GM21737 (cell line): ENCODE measurements around the gene UNC45A.
"Not testable (repeated sequence)": the region's sequence is repeated elsewhere in the genome, so short reads cannot be mapped to it uniquely, and the experiment has no call there.

Experiments used
- ATAC-seq: cut with Tn5 transposase; IDR thresholded peaks from one replicate; pipeline ENCODE4 v1.9.1; 2021; ENCODE audit warnings: mild to moderate bottlenecking, moderate library complexity; ENCODE audit not compliant: unreplicated experiment

UNC45A gene

DNA sequence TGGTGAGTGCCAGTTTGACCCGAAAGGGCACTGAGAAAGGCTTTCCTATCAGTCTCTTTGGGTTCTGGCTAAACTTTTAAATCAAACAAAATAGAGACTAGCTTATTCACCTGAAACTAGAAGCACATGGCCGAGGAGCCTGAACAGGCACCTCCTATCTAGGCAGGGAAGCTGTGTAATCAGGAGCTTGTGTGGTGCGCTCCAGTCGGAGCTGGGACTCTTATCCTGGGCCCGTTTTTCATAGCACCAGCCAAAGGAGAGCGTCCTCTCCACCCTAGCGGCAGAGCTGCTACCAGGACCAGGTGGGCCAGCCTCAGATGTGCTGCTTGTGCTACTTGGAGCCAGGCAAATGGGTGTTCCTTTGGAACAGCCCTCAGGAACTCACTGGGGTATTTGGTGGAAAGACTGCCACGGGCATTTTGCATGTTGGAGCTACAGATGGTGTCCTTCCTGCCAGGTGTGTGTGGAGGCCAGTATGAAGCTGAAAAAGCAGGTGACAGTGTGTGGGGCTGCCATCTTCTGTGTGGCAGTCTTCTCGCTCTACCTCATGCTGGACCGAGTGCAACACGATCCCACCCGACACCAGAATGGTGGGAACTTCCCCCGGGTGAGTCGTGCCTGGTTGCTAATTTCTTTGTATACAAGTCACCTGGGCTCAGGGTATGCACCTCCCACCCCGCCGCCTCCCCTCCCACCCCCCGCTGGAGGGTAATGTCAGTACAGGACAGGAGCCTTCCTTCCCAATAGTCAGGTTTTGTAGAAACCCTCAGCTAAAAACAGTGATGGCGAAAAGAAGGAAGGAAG is 31.1 kb upstream of the UNC45A start:
- ATAC-seq = no peak

DNA sequence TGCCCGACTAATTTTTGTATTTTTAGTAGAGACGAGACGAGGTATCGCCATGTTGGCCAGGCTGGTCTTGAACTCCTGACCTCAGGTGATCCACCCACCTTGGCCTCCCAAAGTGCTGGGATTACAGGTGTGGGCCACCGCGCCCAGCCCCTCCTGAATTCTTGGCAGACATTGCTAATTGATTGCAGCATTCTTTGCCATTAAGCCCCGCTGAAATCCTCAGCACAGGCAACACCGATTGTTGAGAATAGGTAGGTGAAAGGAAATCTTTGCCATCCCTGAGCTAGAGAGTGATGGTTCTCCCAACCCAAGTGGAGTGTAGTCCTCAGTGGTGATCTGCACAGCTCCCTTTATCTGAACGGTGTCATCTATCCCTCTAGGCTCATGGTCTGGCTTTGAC is 30.3 kb upstream of the UNC45A start:
- ATAC-seq = no peak

DNA sequence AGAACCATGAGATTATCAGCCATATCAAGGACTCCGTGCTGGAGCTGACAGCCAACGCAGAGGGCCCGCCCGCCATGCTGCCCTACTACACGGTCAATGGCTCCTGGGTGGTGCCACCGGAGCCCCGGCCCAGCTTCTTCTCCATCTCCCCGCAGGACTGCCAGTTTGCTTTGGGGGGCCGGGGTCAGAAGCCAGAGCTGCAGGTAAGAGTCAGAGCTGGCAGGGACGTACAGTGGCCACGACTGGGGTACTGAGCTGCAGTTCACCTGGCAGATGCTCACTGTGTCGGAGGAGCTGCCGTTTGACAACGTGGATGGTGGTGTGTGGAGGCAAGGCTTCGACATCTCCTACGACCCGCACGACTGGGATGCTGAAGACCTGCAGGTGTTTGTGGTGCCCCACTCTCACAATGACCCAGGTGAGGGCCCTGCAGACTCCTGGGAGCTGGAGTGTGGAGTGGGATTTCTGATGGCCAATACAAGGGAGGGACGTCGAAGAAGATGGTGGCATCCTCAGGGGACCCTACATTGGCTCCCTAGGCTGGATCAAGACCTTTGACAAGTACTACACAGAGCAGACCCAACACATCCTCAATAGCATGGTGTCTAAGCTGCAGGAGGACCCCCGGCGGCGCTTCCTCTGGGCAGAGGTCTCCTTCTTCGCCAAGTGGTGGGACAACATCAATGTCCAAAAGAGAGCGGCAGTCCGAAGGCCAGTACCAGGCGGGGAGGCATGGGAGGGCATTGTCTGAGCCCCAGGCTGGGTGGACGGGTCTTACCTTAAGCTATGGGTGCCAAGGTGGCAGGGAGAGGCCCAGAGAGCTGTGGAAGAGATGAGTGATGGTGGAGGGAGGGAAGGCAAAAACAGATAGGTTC is 29.5 kb upstream of the UNC45A start:
- no peak for ATAC-seq

- ATAC-seq = no peak
These were observed 28.8 kb upstream of the UNC45A start for GRCh38 chr15:90906181-90906849.

DNA sequence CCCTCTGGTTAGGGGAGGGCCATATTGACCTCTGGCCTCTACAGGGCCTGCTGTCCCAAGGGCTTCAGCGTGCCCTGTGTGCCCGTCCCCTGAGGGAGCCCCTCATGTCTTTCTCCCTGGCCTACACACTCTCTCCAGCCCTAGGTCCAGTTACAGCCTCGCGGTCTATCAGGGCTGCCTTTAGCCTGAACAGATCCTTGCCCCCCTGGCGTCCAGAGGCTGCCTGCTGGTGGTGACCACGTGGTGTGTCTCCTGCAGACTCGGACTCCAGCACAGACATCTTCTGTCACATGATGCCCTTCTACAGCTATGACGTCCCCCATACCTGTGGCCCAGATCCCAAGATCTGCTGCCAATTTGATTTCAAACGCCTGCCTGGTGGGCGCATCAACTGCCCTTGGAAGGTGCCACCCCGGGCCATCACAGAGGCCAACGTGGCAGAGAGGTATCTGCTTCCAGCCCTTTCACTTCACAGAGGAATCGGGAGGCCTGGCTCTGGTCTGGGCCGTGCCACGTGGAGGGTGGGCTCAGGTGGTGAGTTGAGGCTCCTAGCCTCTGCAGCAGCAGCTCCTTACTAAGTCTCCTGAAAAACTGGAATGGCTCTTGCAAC is 27.9 kb upstream of the UNC45A start:
- ATAC-seq = no peak

- ATAC-seq = no peak
These were observed 27.1 kb upstream of the UNC45A start for GRCh38 chr15:90907838-90908507.

GRCh38 chr15:90909449-90909848 is 25.6 kb upstream of the UNC45A start:
- ATAC-seq = not testable (repeated sequence)

DNA sequence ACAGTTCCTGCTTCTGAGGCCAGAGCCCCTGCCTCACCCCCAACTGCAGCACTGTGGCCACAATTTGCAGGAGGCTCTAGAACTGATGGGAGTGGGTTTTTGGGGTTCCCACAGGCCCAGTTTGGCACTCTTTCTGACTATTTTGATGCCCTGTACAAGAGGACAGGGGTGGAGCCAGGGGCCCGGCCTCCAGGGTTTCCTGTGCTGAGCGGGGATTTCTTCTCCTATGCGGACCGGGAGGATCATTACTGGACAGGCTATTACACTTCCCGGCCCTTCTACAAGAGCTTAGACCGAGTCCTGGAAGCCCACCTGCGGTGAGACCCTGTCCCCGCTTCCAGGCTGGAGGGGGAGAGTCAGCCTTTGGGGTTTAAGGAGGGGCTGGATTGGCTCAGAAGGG is 25.1 kb upstream of the UNC45A start:
- no peak for ATAC-seq

DNA sequence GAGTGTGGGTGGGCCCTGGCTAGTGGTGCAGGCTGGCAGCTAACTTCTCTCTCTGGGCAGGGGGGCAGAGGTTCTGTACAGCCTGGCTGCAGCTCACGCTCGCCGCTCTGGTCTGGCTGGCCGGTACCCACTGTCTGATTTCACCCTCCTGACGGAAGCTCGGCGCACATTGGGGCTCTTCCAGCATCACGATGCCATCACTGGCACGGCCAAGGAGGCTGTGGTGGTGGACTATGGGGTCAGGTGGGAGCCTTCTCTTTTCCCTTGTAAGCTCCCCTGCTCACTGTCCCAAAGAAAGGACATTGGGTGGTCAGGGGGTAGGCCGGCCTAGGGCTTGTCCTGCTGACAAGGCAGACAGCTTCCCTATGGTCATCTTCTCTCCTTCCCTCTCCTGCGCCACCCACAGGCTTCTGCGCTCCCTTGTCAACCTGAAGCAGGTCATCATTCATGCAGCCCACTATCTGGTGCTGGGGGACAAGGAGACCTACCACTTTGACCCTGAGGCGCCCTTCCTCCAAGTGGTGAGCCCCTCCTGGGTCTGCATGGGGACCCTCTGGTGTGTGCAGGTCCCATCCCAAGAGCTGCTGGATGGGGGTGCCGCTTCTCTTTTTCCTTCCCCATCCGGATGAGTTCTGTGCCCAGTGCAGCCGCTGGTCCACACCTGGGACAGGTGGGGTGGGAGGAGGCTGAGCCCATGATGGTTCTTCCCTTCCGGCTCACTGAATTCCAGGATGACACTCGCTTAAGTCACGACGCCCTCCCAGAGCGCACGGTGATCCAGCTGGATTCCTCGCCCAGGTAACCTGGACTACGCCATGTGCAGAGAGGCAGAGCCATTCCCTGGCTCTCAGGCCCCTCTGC is 24.4 kb upstream of the UNC45A start:
- no peak for ATAC-seq

GRCh38 chr15:90911302-90911623 is 23.8 kb upstream of the UNC45A start:
- ATAC-seq = no peak

GRCh38 chr15:90911906-90912769 is 22.9 kb upstream of the UNC45A start:
- no peak for ATAC-seq

DNA sequence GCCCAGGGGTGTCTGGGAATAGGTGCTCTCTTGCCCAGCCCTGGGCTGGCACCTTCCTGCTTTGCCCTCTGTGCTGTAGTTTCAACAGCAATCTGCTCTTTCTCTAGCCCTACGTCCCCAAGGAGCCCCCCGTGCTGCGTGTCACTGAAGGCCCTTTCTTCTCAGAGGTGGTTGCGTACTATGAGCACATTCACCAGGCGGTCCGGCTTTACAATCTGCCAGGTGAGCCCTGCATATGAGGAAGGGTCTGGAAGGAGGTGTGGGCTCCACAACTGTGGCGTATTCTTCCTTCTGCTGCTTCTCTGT is 22.4 kb upstream of the UNC45A start:
- no peak for ATAC-seq

DNA sequence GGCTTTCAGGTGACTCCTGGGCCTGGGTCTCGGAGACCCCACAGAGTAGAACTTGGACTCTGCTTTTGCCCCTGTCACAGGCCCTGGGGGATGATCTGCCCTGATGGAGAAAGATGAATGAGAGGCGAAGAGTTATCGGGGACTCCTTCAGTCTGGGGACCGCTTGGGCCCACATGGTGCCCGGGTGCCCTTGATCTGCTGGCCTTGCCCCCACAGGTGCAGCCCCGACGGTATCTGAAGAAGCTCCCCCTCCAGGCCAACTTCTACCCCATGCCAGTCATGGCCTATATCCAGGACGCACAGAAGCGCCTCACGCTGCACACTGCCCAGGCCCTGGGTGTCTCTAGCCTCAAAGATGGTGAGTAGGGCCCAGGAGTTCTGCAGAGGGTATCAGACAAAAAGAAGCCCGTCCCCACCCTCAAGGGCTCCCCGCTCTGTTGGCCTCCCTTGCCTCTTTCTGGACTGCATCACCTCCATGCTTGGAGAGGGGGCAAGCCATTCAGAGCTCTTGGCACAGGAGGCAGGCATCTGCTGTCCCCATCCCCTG is 21.6 kb upstream of the UNC45A start:
- ATAC-seq = no peak

DNA sequence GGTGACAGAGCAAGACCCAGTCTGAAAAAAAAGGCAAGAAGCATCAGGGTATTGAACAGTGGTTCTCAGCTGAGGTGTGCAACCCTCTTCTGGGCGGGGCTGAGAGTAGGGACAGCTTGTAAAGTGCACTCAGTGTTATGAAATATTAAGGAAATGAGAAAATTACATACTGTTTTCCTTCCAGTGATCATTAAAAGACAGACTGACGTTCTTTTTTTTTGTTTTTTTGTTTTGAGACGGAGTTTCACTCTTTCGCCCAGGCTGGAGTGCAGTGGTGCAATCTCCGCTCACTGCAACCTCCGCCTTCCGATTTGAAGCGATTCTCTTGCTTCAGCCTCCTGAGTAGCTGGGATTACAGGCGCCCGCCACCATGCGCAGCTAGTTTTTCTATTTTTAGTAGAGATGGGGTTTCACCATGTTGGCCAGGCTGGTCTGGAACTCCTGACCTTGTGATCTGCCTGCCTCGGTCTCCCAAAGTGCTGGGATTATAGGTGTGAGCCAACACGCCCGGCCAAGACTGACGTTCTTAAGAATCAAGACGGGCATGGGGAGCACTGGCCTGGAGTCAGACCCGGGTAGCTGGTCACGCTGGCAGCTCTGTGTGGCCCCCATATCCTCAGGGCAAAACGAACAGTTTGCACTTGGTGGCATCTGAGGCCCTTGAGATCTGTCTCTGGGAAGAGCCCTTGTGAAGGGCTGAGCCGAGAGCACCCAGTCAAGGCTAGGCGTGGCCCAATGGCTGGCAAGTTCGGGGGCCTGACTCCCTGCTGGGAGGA is 20.6 kb upstream of the UNC45A start:
- no peak for ATAC-seq

DNA sequence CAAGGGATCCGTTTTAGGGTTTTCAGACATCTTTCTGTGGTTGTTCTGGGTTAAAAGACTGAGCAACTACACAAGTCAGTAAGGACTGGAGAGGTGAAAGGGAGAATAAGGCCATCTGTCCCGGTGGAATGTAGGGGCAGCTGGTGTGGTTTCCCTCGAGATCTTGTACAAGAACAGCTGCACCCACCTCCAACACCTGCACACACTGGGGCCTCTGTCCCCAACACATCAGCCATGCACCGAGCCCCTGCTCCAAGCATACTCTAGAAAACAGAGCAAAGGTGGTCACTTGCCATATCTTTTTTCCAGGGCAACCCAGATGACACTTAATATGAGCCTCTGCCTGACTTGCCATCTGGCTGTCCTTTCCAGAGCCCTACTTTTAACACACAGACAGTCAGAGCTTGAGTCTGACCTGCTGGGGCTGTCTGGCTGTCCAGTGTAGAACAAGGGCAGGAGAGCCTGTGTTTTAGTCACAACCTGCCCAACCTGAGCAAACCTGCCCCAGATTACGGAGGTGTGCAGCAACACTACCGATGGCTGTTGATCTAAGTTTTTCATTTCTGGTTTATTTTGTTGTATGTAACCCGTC is 19.8 kb upstream of the UNC45A start:
- no peak for ATAC-seq

GRCh38 chr15:90915808-90916440 is 19.2 kb upstream of the UNC45A start:
- no peak for ATAC-seq

DNA sequence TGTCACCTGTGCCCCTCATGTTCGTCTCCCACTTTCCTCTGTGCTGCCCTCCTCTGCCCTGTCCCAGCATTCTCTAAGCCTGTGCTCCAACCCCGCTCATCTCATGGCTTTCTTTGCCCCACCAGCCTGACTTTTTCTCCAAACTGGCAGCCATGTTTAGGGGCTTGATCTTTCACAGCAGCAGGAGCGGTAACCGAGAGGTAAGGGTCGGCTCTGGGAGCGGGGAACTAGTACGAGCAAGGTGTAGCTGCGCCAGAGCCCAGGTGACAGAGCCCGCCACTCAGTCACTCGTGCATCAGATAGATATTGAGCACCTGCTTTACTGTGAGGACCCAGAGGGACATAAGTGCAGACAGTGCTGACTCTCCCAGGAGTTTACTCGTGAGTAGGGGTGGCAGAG is 18.6 kb upstream of the UNC45A start:
- no peak for ATAC-seq
